ENCODE measurements around the gene NTSR1.
A peak's percentile ranks its signal among the peaks of the same experiment; 100 is the strongest.

Gene NTSR1

DNA sequence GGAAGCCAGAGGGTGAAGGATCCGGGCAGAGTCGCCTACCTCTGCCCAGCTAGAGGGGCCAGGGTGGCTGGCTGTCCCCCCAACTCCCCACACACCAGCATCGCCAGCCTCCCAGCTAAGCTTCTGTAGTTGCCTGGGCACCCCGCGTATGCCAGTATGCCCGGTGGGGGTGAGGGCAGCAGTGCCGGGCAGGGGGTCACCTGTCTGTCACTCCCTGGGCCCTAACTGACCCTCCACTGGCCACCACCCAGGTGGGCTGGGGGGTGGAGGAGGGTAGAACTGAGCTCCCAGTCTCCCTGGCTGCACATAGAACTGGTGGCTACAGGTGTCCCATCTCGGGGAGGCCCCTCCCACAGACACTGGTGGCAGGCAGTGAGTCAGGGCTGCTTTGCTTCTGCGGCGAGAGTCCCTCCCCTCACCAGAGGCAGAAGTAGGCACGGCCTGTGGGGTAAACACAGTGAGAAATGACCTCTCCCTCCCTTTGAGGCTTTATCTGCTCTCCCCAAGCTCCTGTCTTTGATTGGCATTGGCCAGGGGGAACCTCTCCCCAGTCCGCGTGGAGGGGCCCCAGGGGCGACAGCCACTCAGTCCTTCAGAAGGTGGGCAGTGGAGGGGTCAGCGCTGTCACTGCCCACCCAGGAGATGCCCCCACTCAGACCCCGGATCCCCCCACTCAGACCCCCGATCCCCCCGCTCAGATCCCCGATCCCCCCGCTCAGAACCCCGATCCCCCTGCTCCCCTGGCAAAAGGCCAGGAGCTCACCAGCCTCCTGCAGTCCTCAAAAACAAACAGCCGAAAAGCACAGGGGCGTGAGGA lies 2.5 kb downstream of the NTSR1 start:
- no peaks in the 10 kb centered on the region for H3K4me1 ChIP-seq
- peaks cover 42% of the 10 kb centered on the region for H3K27me3 ChIP-seq
- H3K9me3 ChIP-seq: no peaks in the 10 kb centered on the region
- no peaks in the 10 kb centered on the region for H3K36me3 ChIP-seq
- peak overlapping the region; percentile 41 for H3K4me3 ChIP-seq (ENCODE audit: low read depth, low read length)
- no peak for DNase-seq
- TF ChIP-seq, protein P1, sequence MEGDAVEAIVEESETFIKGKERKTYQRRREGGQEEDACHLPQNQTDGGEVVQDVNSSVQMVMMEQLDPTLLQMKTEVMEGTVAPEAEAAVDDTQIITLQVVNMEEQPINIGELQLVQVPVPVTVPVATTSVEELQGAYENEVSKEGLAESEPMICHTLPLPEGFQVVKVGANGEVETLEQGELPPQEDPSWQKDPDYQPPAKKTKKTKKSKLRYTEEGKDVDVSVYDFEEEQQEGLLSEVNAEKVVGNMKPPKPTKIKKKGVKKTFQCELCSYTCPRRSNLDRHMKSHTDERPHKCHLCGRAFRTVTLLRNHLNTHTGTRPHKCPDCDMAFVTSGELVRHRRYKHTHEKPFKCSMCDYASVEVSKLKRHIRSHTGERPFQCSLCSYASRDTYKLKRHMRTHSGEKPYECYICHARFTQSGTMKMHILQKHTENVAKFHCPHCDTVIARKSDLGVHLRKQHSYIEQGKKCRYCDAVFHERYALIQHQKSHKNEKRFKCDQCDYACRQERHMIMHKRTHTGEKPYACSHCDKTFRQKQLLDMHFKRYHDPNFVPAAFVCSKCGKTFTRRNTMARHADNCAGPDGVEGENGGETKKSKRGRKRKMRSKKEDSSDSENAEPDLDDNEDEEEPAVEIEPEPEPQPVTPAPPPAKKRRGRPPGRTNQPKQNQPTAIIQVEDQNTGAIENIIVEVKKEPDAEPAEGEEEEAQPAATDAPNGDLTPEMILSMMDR (IDR thresholded peaks at IDR 0.05; ENCODE audit: low read depth, low read length): no peak

DNA sequence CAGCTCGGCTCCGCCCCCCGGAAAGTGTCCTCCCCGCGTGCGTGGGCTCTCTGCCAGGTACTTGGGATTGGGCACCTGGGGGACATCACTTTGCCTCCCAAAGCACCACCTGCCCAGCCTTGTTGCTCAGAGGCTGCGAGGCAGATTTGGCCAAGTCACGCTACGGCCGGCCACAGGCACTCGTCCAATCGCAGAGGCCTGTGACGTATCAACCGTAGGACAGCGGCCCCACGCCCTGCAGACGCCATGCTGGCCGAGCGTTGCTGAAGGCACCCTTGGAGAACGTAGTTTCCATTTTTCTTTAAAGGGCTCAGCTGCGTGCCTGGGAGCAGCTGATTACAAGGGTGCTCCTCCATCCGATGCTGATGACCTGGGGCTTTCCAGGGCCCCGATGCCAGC lies 3.1 kb downstream of the NTSR1 start:
- Histone ChIP-seq H3K4me1 (no peaks in the 10 kb centered on the region), H3K9me3 (no peaks in the 10 kb centered on the region), H3K27me3 (peaks cover 42% of the 10 kb centered on the region), H3K4me3 (ENCODE audit: low read depth, low read length) (peak overlapping the region; percentile 41), H3K36me3 (no peaks in the 10 kb centered on the region)
- DNase-seq: no peak
- TF ChIP-seq, protein P1 (IDR thresholded peaks at IDR 0.05; ENCODE audit: low read depth, low read length): no peak

DNA sequence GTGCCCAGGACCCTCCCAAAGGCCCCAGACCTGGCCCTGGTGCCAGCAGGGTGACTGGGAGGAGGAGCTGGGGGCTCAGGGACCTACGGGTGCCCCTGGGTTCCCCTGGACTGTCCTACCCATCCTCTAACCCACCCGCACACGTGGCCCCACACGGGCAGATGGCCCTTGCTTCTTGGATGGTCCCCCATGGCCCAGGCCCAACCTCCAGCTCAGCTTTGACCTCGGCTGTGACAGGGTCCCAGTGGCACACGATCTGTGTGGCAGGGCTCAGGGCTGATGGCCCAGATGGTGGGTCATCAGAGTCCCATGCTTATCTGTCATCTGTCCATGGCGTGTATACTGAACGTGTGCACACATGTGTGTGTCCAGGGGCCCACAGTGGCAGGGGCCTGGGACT lies 4.0 kb downstream of the NTSR1 start:
- Histone ChIP-seq H3K9me3 (no peaks in the 10 kb centered on the region), H3K36me3 (no peaks in the 10 kb centered on the region), H3K4me3 (ENCODE audit: low read depth, low read length) (no peak overlapping the region), H3K27me3 (peaks cover 41% of the 10 kb centered on the region), H3K4me1 (no peaks in the 10 kb centered on the region)
- no peak for DNase-seq
- TF ChIP-seq, protein P1 (IDR thresholded peaks at IDR 0.05; ENCODE audit: low read depth, low read length): no peak

DNA sequence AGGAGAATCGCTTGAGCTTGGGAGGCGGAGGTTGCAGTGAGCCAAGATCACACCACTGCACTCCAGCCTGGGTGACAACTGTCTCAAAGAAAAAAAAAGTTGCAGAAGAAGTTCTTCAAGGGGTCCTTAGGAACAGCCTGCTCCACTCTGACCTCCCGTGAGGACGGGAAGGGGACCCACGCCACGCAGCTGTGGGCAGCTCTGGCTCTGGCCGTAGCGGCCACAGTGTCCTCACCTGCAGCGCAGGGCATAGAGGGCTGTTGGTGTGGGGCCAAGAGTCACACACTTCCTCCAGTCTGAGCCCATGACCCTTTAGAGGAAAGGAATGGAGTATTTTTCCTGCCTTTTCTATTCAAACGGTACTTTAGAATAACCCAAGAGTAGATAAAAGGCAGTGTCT lies 5.4 kb downstream of the NTSR1 start:
- TF ChIP-seq, protein P1 (IDR thresholded peaks at IDR 0.05; ENCODE audit: low read depth, low read length): no peak
- no peaks in the 10 kb centered on the region for H3K9me3 ChIP-seq
- H3K4me3 ChIP-seq (ENCODE audit: low read depth, low read length): no peak overlapping the region
- peaks cover 27% of the 10 kb centered on the region for H3K27me3 ChIP-seq
- no peak for DNase-seq
- no peaks in the 10 kb centered on the region for H3K4me1 ChIP-seq
- no peaks in the 10 kb centered on the region for H3K36me3 ChIP-seq

DNA sequence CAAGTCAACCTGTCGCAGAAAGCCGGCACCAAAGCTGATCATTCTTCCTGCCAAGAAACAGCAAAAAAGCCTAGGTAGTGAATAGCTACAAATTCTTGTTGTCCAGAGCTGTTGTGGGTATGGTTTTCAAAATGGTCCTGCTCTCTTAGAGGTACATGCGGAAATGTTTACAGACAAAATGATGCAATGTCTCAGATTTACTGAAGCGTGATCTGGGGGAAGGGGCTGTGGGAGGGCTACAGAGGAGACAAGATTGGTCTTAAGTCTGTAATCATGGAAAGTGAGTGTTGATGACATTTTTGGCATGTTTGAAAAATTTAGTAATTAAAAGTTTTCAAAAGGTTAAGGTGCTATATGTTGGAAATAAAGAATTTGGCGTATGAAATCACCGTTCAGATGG lies 6.2 kb downstream of the NTSR1 start:
- TF ChIP-seq, protein P1 (IDR thresholded peaks at IDR 0.05; ENCODE audit: low read depth, low read length): no peak
- Histone ChIP-seq H3K9me3 (no peaks in the 10 kb centered on the region), H3K4me1 (no peaks in the 10 kb centered on the region), H3K4me3 (ENCODE audit: low read depth, low read length) (no peak overlapping the region), H3K27me3 (peaks cover 19% of the 10 kb centered on the region), H3K36me3 (no peaks in the 10 kb centered on the region)
- DNase-seq: no peak

DNA sequence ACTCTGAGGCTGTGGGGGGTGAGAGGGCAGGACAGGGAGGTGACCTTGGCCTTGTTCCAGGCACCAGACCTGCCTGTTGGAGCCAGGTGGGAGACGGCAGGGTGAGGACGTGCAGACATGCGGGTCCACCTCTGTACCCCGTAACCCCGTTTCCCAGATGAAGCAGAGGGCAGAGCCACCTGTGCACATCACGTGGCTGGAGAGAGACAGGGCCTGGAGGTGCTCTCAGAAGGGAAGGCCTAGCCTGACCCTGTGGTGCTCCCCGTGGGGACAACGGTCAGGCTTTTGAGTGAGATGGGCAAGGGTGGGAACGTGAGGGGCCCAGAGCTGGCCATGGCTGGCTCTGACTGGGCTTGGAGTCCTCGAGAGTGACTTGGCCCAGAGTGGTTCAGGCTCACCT lies 6.6 kb downstream of the NTSR1 start:
- Histone ChIP-seq H3K27me3 (peaks cover 15% of the 10 kb centered on the region), H3K4me3 (ENCODE audit: low read depth, low read length) (no peak overlapping the region), H3K4me1 (no peaks in the 10 kb centered on the region), H3K9me3 (no peaks in the 10 kb centered on the region), H3K36me3 (no peaks in the 10 kb centered on the region)
- no peak for DNase-seq
- TF ChIP-seq, protein P1 (IDR thresholded peaks at IDR 0.05; ENCODE audit: low read depth, low read length): no peak

Measured in BE2C (cell line).